ENCODE measurements around the gene CHMP4B.

The CHMP4B gene

GRCh38 chr20:33777816-33778215 lies 33.3 kb upstream of the CHMP4B start:
- TF ChIP-seq MYC (IDR thresholded peaks at IDR 0.05; ENCODE audit: low read depth, low read length) (no peak), CTCF (IDR thresholded peaks at IDR 0.05; ENCODE audit: low read depth, low read length) (no peak), MAX (IDR thresholded peaks at IDR 0.05; ENCODE audit: low read depth, low read length) (no peak), POLR2A (IDR thresholded peaks at IDR 0.05; ENCODE audit: extremely low read depth, insufficient read length) (no peak)
- no peak for DNase-seq (ENCODE audit: low read depth)
- no peak overlapping the region for H3K4me3 ChIP-seq (ENCODE audit: low read depth, low read length)

- TF ChIP-seq POLR2A (IDR thresholded peaks at IDR 0.05; ENCODE audit: extremely low read depth, insufficient read length) (no peak), MYC (IDR thresholded peaks at IDR 0.05; ENCODE audit: low read depth, low read length) (no peak), CTCF (IDR thresholded peaks at IDR 0.05; ENCODE audit: low read depth, low read length) (no peak), MAX (IDR thresholded peaks at IDR 0.05; ENCODE audit: low read depth, low read length) (no peak)
- no peak overlapping the region for H3K4me3 ChIP-seq (ENCODE audit: low read depth, low read length)
- DNase-seq (ENCODE audit: low read depth), result no peak
Observed at GRCh38 chr20:33781133-33781532, 30.0 kb upstream of the CHMP4B start.

- DNase-seq (ENCODE audit: low read depth), result no peak
- H3K4me3 ChIP-seq (ENCODE audit: low read depth, low read length), result no peak overlapping the region
- no peak for TF ChIP-seq POLR2A (IDR thresholded peaks at IDR 0.05; ENCODE audit: extremely low read depth, insufficient read length)
- no peak for TF ChIP-seq CTCF (IDR thresholded peaks at IDR 0.05; ENCODE audit: low read depth, low read length)
- no peak for TF ChIP-seq MAX (IDR thresholded peaks at IDR 0.05; ENCODE audit: low read depth, low read length)
Observed at GRCh38 chr20:33781945-33782344, 29.2 kb upstream of the CHMP4B start.

- H3K4me3 ChIP-seq (ENCODE audit: low read depth, low read length), result no peak overlapping the region
- TF ChIP-seq MAX (IDR thresholded peaks at IDR 0.05; ENCODE audit: low read depth, low read length) (no peak), MYC (IDR thresholded peaks at IDR 0.05; ENCODE audit: low read depth, low read length) (no peak), CTCF (IDR thresholded peaks at IDR 0.05; ENCODE audit: low read depth, low read length) (no peak), POLR2A (IDR thresholded peaks at IDR 0.05; ENCODE audit: extremely low read depth, insufficient read length) (no peak)
- DNase-seq (ENCODE audit: low read depth), result no peak
Observed at GRCh38 chr20:33783256-33783655, 27.9 kb upstream of the CHMP4B start.

GRCh38 chr20:33783818-33784217 lies 27.3 kb upstream of the CHMP4B start:
- no peak for DNase-seq (ENCODE audit: low read depth)
- TF ChIP-seq MYC (IDR thresholded peaks at IDR 0.05; ENCODE audit: low read depth, low read length), result no peak
- H3K4me3 ChIP-seq (ENCODE audit: low read depth, low read length), result no peak overlapping the region

GRCh38 chr20:33784225-33784624 lies 26.9 kb upstream of the CHMP4B start:
- TF ChIP-seq MAX (IDR thresholded peaks at IDR 0.05; ENCODE audit: low read depth, low read length), result no peak
- TF ChIP-seq CTCF (IDR thresholded peaks at IDR 0.05; ENCODE audit: low read depth, low read length), result no peak
- TF ChIP-seq MYC (IDR thresholded peaks at IDR 0.05; ENCODE audit: low read depth, low read length), result no peak
- no peak for TF ChIP-seq POLR2A (IDR thresholded peaks at IDR 0.05; ENCODE audit: extremely low read depth, insufficient read length)
- no peak for DNase-seq (ENCODE audit: low read depth)
- no peak overlapping the region for H3K4me3 ChIP-seq (ENCODE audit: low read depth, low read length)
